NCI-H1092 treated with DMSO at 0.1 percent for 48 hours (cell line): Measurements from ENCODE around the gene NHSL2.
"Not testable (repeated sequence)": the region's sequence is repeated elsewhere in the genome, so short reads cannot be mapped to it uniquely, and the experiment has no call there.

Source experiments
- DNase-seq: peaks from one replicate; lab custom pipeline; 2025; lab: John Stamatoyannopoulos, UW

The NHSL2 gene

DNA sequence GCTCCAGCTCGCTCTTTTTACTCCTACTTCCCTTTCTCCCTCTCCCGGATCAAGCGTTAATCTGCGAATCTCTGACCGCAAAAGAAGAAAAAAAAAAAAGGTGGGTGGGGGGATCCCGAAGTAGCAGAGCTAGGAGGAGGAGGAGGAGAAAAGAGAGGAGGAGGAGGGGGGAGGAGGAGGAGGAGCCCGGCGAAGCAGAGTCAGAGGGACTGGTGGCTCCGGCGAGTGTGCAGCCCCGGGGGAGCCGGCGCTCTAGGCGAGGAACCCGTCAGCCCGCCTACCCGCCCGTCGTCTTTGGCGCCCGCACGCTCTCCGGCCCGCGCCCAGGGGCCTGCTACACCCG is at the start of gene NHSL2:
NHSL2 (plus strand) TSS at position 203 of the 343 bp plus-strand sequence.
- peak; percentile 27 for DNase-seq

GRCh38 chrX:71867680-71868079 is 43.0 kb upstream of the NHSL2 start:
- no peak for DNase-seq

GRCh38 chrX:71869566-71869965 is 41.1 kb upstream of the NHSL2 start:
- DNase-seq = not testable (repeated sequence)

DNA sequence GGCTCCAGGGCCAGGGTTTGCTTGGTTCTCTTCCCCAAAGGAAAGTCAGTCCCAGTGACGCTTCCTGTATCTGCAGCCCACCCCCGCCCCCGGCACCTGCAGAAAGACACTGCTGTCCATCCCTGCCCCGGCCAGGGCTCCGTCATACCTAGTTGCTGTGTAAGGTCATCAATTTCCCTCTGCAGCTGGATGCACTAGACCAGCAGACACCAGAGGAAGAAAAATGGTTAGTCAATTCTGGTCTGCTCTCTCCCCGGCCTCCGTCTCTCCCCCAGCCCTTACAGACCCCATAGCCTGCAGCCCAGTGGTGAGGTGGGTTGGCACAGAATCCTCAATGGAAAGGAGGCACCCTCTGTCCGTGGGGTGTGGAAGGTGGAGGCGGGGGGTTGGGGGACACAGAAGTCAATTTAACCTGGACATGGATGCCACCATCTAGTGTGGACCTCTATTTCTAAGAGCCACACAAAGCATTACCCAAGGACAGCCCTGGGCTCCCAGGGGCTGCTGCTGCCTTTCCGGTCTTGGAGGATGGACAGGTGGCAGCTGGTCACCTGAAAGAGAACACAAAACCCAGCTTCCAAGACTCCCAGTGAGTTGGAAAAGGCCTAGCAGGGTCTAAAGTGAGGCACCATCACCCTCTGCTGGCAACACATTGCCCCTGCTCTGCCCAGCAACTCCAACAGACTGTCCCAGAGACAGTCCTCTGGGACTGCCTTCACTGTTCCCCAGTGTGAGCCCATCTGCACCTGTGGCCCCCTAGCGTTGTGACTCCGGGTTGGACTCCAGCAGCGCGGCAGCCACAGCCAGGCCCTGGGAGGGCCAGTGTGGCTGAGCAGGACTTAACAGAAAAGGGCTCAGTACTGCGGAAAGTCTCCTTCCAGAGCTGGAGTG is 40.2 kb upstream of the NHSL2 start:
- DNase-seq = no peak

- DNase-seq = no peak
Observed at GRCh38 chrX:71871367-71871766, 39.3 kb upstream of the NHSL2 start.

DNA sequence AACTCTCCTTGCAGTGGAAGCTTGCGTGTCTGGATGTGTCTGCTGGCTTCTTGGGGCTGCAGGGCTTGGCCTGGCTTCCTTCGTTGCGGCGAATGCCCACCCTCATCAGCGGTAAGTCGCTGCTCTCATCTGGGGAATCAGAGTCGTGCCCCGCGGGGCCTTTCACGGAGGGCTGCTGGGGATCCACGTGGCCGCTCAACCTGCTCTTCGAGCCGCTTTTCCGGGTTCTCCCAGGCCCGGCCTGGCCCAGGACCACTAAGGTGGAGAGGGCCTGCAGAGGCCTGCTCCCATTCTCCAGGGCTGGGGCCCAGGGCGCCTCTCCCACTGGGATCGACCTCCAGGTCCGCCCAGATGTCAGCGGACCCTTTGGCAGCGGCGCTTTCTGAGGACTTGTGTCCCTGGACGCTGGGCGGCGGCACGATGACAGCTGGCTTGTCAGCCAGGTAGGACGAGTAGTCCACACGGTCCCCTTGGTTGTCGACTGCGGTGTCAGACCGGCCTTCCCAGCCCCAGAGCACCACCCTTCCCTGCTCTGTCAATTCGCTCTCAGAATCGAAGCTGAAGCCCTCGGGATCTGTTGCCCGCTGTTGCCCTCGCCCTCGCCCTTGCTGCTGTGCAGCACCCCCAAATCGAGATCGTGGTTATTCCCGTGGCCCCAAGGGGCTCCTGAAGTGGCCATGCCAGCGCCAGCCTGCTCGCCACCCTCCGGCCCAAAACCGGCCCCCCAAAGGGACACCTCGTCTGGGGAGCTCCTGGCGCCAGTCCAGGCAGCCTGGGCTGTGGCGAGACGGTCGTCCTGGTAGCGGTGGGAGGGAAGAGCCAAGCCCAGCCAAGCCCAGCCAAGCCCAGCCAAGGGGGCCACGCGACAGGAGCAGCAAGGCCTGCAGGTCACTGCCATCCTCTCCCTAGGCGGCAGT is 37.8 kb upstream of the NHSL2 start:
- no peak for DNase-seq

DNA sequence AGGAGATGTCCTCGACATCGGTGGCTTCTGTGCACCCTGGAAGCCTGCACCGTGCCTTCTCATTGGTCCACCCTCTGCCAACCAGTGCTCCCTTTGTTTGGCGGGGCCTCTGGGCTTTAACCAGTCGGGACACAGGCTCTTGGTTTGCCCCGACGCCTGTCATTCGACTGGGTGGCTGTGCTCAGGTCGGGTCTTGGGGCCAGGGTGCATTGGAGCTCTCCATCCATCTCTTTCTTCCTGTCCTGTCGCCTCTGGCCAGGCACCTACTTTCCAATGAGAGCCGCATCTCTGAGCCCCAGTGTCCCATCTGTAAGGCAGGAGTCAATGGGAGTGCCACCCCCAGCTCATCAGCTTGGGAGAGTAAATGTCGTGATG is 37.2 kb upstream of the NHSL2 start:
- DNase-seq = no peak

DNA sequence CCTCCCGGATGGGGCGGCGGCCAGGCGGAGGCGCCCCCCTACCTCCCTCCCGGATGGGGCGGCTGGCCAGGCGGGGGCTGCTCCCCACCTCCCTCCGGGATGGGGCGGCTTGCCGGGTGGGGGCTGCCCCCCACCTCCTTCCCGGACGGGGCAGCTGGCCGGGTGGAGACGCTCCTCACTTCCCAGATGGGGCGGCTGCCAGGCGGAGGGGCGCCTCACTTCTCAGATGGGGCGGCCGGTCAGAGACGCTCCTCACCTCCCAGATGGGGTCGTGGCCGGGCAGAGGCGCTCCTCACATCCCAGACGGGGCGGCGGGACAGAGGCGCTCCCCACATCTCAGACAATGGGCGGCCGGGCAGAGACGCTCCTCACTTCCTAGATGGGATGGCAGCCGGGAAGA is 33.8 kb upstream of the NHSL2 start:
- not testable (repeated sequence) for DNase-seq

- DNase-seq = no peak
Observed at GRCh38 chrX:71885099-71885498, 25.5 kb upstream of the NHSL2 start.

DNA sequence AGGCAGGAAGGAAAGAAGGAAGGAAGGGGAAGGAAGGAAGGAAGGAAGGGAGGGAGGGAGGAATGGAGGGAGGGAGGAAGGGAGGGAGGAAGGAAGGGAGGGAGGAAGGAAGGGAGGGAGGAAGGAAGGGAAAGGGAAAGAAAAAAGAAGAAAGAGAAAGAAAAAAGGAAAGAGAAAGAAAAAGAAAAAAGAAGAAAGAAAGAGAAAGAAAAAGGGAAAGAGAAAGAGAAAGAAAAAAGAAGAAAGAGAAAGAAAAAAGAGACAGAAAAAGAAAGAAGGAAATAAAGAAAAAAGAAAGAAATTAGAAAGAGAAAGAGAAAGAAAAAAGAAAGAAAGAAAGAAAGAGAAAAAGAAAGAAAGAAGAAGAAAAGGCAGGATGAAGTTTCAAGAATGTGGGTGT is 15.0 kb upstream of the NHSL2 start:
- DNase-seq = no peak

DNA sequence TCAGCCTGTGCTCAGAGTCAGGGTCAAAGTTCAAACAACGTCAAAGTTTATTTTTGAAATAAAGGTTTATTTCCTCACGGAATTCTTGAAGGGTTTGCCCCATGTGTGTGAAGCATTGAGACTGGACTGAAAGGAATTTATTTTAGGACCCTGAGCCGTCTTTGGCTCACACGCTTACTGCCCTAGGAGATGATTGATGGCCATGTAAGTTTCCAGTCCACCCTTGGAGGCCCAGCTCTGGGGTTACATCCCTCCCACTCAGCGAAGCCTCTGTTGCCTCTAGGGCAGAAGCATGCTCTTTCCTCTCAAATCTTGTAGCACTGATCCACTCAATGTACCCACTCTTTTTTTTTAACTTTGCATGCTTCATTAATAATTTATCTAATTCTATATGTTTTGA is 4.5 kb upstream of the NHSL2 start:
- no peak for DNase-seq

DNA sequence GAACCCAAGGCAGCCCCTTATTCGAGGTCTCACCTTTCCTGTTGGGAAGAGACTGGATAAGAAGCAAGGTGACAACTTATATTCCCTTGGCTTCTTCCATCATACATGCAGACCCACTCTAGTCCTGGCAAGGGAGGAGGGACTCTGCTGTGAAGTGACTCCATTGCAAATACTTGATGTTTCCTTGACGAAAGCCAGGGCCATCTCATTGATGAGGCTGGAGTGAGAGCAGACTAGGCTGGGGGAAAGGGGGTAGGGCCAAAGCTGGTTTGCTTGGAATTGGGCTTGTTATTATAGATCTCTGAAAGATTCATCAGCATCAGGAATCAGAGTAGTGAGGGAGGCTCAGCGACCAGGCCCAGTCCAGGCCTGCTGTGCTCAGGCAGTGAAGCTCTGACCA is 2.3 kb upstream of the NHSL2 start:
- DNase-seq = no peak

DNA sequence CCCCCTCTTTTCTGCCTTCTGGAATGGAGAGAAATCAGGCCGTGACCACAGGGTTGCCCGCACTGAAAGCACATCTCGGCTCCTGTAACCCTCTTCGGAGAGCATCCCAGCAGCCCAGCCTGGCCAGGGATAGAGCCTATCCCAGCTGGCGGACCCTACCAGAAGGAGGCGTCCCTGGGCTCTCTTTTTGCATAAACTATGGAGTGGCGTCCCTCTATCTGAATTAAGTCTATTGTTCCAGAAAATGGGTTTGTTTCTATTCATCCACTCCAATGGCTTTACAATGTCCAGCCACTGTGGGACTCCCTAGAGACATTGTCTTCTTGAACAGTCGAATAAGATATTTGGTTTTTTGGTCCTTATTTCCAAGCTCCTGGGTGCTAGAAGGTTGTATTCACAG is 689 bp upstream of the NHSL2 start:
- DNase-seq = peak; percentile 21

DNA sequence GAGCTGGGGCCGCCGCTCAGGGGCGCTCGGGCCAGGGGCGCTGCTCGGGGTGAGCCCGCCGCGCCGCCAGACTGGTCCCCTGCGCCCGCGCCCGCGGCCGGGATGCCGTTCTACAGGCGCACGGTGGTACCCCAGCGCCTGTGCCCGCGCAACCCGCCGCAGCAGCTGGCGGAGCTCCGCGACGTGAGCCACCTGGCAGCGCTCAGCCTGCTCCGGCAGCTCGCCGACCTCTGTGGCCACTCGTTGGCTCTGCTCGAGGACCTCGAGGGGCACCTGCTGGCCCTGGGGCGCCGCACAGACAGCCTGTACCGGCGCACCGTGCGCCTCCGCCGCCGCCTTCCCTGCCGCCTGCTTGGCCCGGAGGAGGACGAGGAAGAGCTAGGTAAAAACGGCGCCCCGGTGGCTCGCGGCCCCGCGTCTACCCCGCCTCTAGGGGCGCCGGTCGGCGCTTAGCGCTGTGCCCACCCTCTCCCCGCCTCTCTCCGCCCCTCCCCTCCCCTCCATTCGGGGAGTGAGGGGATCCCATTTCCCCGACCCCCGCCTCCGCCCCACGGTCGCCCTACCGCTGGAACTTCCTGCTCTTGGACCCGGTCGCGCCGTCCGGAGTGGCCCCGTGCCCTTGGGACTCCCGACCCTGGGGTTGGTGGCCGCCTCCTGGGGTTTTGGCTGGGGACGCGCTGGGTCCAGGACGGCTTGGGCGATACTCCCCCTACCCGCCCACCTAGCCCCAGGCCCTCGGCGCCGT is 513 bp downstream of the NHSL2 start:
- DNase-seq = peak; percentile 25

DNA sequence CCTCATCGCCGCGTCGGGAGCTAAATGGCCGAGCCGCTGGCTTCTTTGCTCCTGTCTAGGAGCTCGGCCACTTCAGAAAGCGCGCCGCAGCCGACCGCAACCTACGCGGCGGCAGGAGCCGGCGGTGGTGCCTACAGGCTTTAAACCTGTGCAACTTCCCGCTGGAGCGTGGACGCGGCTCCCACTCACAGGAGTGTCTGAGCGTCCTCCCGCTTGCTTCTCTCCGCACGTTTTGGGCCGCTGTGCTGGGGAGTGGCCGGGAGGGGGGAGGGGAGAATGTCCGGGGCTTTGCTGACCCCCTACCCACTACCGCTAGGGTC is 1.0 kb downstream of the NHSL2 start:
- DNase-seq = no peak

DNA sequence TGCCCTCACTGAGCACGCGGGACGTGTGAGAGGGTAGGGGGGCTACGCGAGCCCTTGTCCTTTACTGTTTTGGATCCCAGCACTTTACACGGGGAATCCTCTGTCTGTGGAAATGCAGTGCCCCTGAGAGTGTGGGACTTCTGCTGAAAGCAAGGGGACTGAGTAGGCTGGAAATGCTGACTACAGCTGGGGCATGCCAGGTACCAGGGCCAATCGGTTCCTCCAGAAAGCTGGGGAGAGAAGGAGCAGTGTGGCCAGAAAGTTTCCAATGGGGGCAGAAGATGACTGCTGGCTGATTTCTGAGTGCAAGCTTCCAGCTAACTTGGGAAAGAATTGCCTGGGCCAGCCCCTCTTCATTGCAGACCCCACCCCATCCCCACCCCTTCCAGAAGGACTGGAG is 1.5 kb downstream of the NHSL2 start:
- DNase-seq = no peak

DNA sequence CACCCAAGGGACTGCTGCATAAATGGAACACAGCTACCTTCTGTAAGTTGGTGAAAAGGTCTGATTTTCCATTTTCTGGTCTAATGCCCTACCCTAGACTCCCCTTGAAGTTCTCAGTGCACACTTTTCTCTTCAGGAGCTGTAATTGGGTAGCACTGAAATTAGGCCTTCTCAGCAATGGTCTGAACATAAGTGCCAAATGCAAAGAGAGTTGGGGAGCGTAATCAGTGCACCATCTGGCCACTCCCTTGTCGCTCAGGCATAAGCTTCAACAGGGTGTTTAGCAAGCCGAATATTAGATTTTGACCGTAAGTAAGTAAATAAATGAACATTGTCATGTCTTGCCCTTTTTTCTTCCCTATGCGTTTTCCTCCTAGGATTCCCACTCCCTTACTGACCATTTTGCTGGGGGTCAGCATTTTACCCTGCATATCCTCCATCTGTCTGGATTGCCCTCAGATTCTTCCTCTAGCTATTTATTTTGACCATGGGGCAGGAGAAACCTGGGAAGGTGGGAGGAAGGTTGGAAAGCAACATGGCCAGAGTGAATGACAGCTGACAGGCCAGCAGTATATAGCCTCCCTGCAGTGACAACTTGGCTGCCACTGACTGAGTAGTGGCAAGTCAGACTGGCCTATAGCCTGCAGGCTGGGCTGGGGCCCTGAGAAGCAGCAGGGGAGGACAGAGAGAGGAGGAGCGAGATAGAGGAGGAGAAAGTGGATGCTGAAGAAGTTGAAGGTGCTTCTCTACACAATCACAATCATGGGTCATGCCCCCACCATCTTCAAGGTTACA is 2.7 kb downstream of the NHSL2 start:
- no peak for DNase-seq

DNA sequence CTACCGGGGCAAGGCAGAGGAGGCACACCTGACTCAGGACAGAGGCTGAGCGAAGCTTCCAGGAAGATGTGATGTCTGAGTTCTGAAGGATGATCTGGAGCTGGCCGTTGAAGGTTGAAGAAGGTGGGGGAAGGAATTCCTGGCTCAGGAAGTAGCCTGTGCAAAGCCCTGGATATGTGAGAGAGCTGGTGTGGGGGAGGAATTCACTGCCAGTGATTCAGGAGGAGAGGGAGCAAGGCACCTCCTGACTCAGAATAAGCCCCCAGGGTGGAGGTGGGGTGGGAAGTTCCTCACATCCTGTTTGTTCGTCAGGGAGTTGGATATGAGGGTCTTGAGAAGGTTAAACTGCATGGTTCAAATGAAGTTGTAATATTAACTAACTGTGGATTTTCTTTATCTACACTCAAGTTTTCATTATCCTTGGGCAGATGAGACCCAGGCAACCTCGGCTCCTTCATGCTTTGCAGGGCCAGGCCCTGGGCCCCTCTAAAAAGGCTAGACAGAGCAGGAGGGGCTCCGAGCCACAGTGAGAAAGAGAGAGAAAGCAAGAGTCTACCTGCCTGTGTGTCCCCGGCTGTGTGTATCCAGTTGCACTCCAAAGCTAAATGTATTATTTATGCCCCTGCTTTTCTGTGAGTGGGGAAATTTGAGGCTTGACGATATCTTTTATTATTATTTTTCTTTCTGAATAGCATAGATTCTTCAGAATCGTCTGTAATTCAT is 7.1 kb downstream of the NHSL2 start:
- DNase-seq = no peak

GRCh38 chrX:71919431-71919830 is 8.8 kb downstream of the NHSL2 start:
- DNase-seq = no peak

DNA sequence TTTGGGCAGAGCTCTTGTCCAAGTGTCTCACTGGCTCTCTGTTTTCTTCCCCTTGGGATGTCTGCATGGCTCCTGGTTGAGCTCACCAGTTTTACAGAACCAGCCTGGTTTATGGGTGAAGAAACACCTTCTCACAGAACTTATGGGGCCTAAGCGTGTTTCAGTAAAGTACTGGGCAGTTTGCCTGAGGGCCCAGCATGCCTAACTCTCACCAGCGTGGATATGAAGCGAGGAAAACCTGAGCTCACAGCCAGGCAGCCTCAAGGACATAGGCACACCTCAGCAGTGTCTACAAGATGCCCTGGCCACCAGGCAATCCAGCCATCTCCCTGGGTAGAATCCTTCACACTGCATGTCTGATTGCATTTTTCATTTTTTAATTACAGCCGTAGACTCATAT is 9.2 kb downstream of the NHSL2 start:
- no peak for DNase-seq

DNA sequence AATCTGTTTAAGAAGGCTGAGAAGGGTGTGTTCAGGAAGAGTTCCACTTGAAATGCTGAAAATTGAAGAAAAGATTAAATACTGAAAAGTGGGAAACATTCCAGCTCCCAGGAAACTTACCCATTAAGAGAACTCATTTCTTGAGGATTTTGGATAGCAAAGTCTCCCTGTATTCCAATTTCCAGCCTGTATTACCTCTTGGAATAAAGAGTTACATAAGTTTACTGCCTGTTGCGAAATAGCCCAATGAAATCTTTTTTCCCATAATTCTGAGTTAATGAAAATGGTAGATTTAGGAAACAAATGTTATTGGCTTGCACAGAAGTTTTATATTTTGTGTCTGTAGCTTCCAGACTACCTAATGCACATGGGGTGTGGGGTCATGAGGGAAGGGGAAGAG is 12.0 kb downstream of the NHSL2 start:
- DNase-seq = no peak
